ENCODE measurements around the gene PTPRN2.
A peak's percentile ranks its signal among the peaks of the same experiment; 100 is the strongest.

PTPRN2 gene

GRCh38 chr7:157615101-157615817, 972.4 kb downstream of the PTPRN2 start:
- no peak for DNase-seq (ENCODE audit: low spot score)
- no peak for TF ChIP-seq CTCF (IDR thresholded peaks at IDR 0.05)
- Histone ChIP-seq H3K4me3 (no peak overlapping the region), H3K27ac (no peak overlapping the region)

GRCh38 chr7:157614457-157615020, 973.1 kb downstream of the PTPRN2 start:
- DNase-seq (ENCODE audit: low spot score) = no peak
- no peak for TF ChIP-seq CTCF (IDR thresholded peaks at IDR 0.05)
- no peak overlapping the region for H3K4me3 ChIP-seq
- H3K27ac ChIP-seq = no peak overlapping the region

GRCh38 chr7:157613575-157614322, 973.9 kb downstream of the PTPRN2 start:
- Histone ChIP-seq H3K4me3 (peak overlapping the region; percentile 68), H3K27ac (no peak overlapping the region)
- no peak for DNase-seq (ENCODE audit: low spot score)
- no peak for TF ChIP-seq CTCF (IDR thresholded peaks at IDR 0.05)

GRCh38 chr7:157612664-157613561, 974.7 kb downstream of the PTPRN2 start:
- no peak for DNase-seq (ENCODE audit: low spot score)
- TF ChIP-seq CTCF (IDR thresholded peaks at IDR 0.05) = no peak
- Histone ChIP-seq H3K27ac (no peak overlapping the region), H3K4me3 (peak overlapping the region; percentile 68)

GRCh38 chr7:157612009-157612663, 975.5 kb downstream of the PTPRN2 start:
- TF ChIP-seq CTCF (IDR thresholded peaks at IDR 0.05) = no peak
- no peak overlapping the region for H3K27ac ChIP-seq
- H3K4me3 ChIP-seq = peak overlapping the region; percentile 68
- DNase-seq (ENCODE audit: low spot score) = no peak

- DNase-seq (ENCODE audit: low spot score) = no peak
- no peak overlapping the region for H3K4me3 ChIP-seq
- TF ChIP-seq CTCF (IDR thresholded peaks at IDR 0.05) = no peak
- H3K27ac ChIP-seq = no peak overlapping the region
These were observed 976.3 kb downstream of the PTPRN2 start for GRCh38 chr7:157611341-157611740.
